ENCODE measurements around the gene CTNND1. TPM values are rescaled to one million over a fixed set of nuclear protein-coding genes. Genes with fewer than 3 reads are reported as not detected.
A peak's percentile ranks its signal among the peaks of the same experiment; 100 is the strongest.

Gene CTNND1
- total RNA-seq, 2 experiments from 2014 or later = 6.7 to 7.4 TPM

DNA sequence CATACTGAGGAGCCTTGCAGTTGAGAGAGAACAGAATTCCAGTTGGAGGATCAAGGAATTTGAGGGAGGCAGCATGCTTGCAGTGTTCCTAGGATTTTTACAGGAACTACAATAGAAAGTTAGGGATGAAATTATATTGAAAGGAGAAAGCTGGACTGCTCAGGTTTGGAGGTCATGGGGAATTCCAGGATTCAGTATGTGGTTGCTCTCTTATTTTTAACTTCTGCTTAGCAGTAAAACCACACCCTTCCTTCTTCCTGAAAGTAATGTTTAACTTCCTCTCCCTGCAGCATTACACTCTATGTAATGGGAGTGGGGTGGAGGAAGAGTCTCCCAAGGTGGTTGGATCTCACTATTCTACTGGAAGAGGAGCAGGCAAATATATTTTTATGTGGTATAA is 31.3 kb downstream of the CTNND1 start:
- DNase-seq (no peak), ATAC-seq (no peak)
- no peaks in the 10 kb centered on the region for H3K27me3 Mint-ChIP-seq
- peak overlapping the region; percentile 34 for H3K4me3 Mint-ChIP-seq
- peaks cover 33% of the 10 kb centered on the region for H3K4me1 Mint-ChIP-seq
- H3K27ac Mint-ChIP-seq = peak overlapping the region; percentile 76
- intact Hi-C loops (cut with DNase I, micrococcal nuclease) = loop anchor here (1.0 to 10.0 kb wide), 9 partner anchors 30 to 780 kb away; partner anchors contain the start of genes MED19 (in 2 of the 2), SELENOH (in 2 of the 2), TMX2 (in 2 of the 2) and UBE2L6 (in 1 of the 2)
- ChIA-PET POLR2A (no interaction called here), CTCF (interaction anchor here (1.4 kb wide), 1 partner anchor 8 kb away, joined by 5 read pairs; no protein-coding TSS in a partner anchor)
- H3K9me3 Mint-ChIP-seq (ENCODE audit: low read depth) = no peaks in the 10 kb centered on the region
- peaks cover 8% of the 10 kb centered on the region for H3K36me3 Mint-ChIP-seq (ENCODE audit: low read depth)

DNA sequence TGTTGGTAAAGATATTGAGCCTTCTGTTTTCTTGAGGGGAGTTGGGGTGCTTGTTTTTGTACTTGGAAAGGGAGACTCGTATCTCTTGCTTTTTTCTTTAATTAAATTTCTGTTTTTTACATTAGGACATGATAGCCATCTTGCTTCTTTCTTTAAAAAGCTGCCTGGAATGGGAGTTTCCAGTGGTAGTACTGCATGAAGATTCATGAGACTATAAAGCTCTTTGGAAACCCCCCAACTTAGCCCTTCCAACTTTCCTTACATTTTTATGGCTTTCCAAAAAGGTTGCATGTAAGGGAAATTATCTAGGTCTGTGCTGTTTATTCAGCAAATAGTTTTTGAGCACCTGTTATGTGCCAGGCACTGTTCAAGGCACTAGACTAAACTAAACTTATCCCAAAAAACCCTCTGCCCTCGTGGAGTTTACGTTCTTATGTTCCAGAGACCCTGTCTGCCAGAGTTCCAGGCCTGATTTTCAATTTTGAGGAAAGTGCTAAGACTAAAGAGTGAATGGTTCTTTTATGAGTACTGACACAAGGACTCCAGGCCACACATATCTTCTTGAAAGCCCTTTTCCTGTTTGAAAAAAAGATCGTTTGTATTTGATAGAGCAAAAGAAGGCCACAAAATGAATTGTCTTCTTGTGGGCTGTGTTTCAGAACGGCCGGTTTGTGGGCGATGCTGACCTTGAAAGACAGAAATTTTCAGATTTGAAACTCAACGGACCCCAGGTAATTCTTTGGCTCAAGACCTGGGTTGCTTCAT is 31.9 kb downstream of the CTNND1 start:
- no peaks in the 10 kb centered on the region for H3K27me3 Mint-ChIP-seq
- ChIA-PET CTCF (interaction anchor here (1.3 kb wide), 1 partner anchor 448 kb away, joined by 3 read pairs; no protein-coding TSS in a partner anchor), POLR2A (no interaction called here)
- DNase-seq (no peak), ATAC-seq (no peak)
- H3K27ac Mint-ChIP-seq = peak overlapping the region; percentile 76
- no peak overlapping the region for H3K4me3 Mint-ChIP-seq
- peaks cover 36% of the 10 kb centered on the region for H3K4me1 Mint-ChIP-seq
- H3K9me3 Mint-ChIP-seq (ENCODE audit: low read depth) = no peaks in the 10 kb centered on the region
- H3K36me3 Mint-ChIP-seq (ENCODE audit: low read depth) = peaks cover 8% of the 10 kb centered on the region
- intact Hi-C loops (cut with DNase I, micrococcal nuclease) = loop anchor here (2.0 to 10.0 kb wide), 8 partner anchors 31 to 779 kb away; partner anchors contain the start of genes MED19 (in 2 of the 2), TMX2 (in 2 of the 2), SELENOH (in 1 of the 2) and UBE2L6 (in 1 of the 2)

DNA sequence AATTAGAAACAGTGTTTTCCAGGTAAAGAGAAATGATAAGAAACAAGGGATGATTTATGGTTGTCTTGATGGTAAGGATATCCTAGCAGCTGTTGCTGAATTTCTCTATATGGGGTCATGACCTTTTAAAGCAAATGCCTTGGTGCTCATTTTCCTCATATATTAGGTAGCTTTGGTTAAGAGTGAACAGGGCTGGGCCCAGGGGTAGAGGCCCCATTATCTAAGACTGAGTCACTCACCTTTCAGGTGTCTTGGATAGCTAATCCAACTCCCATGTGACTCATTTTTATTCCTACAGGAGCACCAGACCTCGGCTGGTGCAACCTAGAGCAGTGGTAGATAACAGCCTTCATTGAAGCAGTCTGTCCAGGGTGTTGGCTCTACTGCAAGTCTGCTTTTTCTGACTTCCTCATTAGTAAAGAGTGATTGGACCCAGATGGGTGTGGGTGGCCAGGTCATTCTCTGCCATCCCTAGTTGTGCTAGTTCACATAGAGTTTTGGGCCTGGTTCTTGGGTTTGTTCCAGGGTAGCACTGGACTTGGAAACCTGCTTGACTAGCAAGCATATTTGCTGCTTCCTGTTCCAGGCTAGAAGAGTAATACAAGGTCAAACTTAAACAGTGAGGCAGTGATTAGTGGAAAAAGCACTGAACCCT is 37.4 kb downstream of the CTNND1 start:
- Mint-ChIP-seq H3K36me3 (ENCODE audit: low read depth) (peaks cover 10% of the 10 kb centered on the region), H3K4me1 (peaks cover 28% of the 10 kb centered on the region), H3K27ac (peak overlapping the region; percentile 58), H3K27me3 (no peaks in the 10 kb centered on the region), H3K4me3 (no peak overlapping the region), H3K9me3 (ENCODE audit: low read depth) (no peaks in the 10 kb centered on the region)
- intact Hi-C loops (cut with DNase I, micrococcal nuclease) = loop anchor here in 1 of 2 experiments (10.0 kb wide), 1 partner anchor 726 kb away; no protein-coding TSS in a partner anchor
- peak; percentile 11 for ATAC-seq
- ChIA-PET POLR2A (no interaction called here), CTCF (interaction anchor here (0.6 to 5.1 kb wide), 13 partner anchors 9 to 719 kb away, joined by 3 to 45 read pairs (median 3); partner anchors contain the start of genes BTBD18, CTNND1, MED19 and RTN4RL2)
- DNase-seq = no peak

DNA sequence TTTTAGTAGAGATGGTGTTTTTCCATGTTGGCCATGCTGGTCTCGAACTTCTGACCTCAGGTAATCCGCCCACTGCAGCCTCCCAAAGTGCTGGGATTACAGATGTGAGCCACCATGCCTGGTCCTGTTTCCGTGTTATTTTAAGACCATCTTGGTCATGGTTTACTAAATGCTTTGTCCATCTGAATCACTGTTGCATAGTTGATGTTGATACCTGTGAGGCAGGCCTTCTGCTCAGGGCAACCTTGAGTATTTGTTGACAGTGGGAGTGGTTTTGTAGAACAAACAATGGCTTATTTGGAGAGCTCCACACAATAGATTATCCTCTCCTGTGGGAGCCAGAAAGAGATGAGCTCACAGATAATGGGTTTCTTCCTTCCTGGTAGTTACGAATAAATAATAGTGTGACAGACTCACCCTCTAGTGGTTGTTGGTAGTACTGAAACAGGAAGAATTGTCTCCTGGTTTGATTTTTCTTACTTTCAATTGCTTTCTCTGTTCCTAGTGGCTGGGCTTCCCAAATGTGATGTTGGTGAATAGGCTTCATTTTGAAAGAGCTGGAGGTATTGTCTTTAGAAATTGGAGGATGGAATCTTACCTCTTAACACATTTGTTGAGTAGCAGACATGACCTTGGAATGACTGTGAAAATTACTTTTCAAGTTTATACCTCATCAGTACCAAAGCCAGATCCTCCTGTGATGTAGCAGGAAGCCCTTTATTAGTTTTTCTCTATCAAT is 39.0 kb downstream of the CTNND1 start:
- Mint-ChIP-seq H3K4me1 (peaks cover 27% of the 10 kb centered on the region), H3K4me3 (no peak overlapping the region), H3K36me3 (ENCODE audit: low read depth) (peaks cover 12% of the 10 kb centered on the region), H3K9me3 (ENCODE audit: low read depth) (no peaks in the 10 kb centered on the region), H3K27ac (peak overlapping the region; percentile 59), H3K27me3 (no peaks in the 10 kb centered on the region)
- intact Hi-C loops (cut with DNase I, micrococcal nuclease) = loop anchor here (1.0 to 5.0 kb wide), 11 partner anchors 49 to 727 kb away; partner anchors contain the start of genes BTBD18 (in 2 of the 2), SELENOH (in 2 of the 2), MED19 (in 1 of the 2) and TMX2 (in 1 of the 2)
- ATAC-seq = peak; percentile 91
- ChIA-PET CTCF (interaction anchor here (0.6 to 5.1 kb wide), 50 partner anchors 8 to 1126 kb away, joined by 3 to 45 read pairs (median 4); partner anchors contain the start of genes BTBD18, CLP1, CTNND1 and MED19), POLR2A (interaction anchor here (0.6 to 1.5 kb wide), 3 partner anchors 43 to 96 kb away, joined by 3 to 15 read pairs (median 3); partner anchors contain the start of gene SELENOH)
- DNase-seq = no peak

DNA sequence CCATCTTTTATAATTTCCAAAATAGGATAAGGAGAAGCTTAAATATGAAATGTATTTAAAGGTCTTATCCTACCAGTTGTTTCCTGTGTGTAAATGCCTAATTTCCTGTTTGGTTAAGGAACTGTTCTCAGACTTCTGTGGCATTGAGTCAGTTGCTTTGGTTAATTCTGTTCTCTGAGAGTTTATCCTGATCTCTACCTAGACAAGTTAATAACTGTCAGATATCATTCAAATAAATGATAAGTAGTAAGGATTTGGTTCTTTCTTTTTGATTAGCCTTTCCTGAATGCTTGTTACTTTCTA is 39.5 kb downstream of the CTNND1 start:
- no peak overlapping the region for H3K4me3 Mint-ChIP-seq
- H3K4me1 Mint-ChIP-seq = peaks cover 27% of the 10 kb centered on the region
- H3K36me3 Mint-ChIP-seq (ENCODE audit: low read depth) = peaks cover 15% of the 10 kb centered on the region
- ATAC-seq (peak; percentile 8), DNase-seq (no peak)
- ChIA-PET CTCF (interaction anchor here (0.7 to 5.1 kb wide), 39 partner anchors 9 to 766 kb away, joined by 3 to 45 read pairs (median 6); partner anchors contain the start of genes BTBD18, CLP1, CTNND1 and MED19), POLR2A (interaction anchor here (0.6 to 1.5 kb wide), 2 partner anchors 18 to 60 kb away, joined by 3 to 15 read pairs; partner anchors contain the start of gene SELENOH)
- H3K27me3 Mint-ChIP-seq = no peaks in the 10 kb centered on the region
- peak overlapping the region; percentile 59 for H3K27ac Mint-ChIP-seq
- intact Hi-C loops (cut with DNase I, micrococcal nuclease) = loop anchor here (2.0 to 5.0 kb wide), 4 partner anchors 50 to 726 kb away; partner anchors contain the start of genes BTBD18 (in 1 of the 2), MED19 (in 1 of the 2) and TMX2 (in 1 of the 2)
- no peaks in the 10 kb centered on the region for H3K9me3 Mint-ChIP-seq (ENCODE audit: low read depth)

DNA sequence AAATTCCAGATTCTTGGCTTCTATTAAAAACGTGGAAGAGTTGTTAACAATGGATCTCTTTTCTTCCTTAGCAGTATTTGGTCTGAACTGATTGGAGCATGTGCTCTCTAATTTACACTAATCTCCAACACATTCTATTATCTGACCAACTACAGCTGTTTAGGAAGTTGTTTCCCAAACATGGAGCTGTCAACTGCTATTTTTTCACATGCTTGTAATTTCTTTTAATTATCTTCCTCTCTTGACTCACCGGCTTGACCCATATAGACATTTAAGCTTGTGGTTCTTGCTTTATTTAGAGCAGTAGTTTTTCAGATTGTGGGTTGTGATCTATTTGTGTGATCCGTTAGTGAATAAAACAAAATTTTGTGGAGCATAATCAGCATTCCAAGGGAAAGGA is 40.8 kb downstream of the CTNND1 start:
- intact Hi-C loops (cut with DNase I, micrococcal nuclease) = loop anchor here in 1 of 2 experiments (5.0 kb wide), 1 partner anchor 725 kb away; no protein-coding TSS in a partner anchor
- Mint-ChIP-seq H3K27me3 (no peaks in the 10 kb centered on the region), H3K9me3 (ENCODE audit: low read depth) (no peaks in the 10 kb centered on the region), H3K27ac (no peak overlapping the region), H3K36me3 (ENCODE audit: low read depth) (peaks cover 13% of the 10 kb centered on the region), H3K4me3 (no peak overlapping the region), H3K4me1 (peaks cover 27% of the 10 kb centered on the region)
- DNase-seq = no peak
- ChIA-PET CTCF (interaction anchor here (0.6 to 5.1 kb wide), 6 partner anchors 39 to 723 kb away, joined by 3 to 45 read pairs (median 12); partner anchors contain the start of genes CTNND1, SELENOH and UBE2L6), POLR2A (no interaction called here)
- ATAC-seq = no peak

DNA sequence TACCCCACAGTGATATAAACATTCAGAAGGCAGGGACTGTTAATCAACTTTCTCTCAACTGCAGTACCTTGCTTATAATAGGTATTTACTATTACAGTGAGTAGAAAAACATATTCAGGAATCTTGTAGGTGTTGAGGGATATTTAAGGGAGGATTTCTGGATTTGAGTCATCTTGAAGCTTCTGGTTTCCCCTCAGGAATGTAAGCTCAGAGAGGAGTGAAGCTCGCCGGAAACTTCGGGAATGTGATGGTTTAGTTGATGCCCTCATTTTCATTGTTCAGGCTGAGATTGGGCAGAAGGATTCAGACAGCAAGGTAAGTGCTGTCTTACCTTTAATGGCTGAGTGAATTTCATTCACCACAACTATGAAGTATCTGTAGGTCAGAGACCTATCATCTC is 42.9 kb downstream of the CTNND1 start:
- no peaks in the 10 kb centered on the region for H3K27me3 Mint-ChIP-seq
- intact Hi-C loops (cut with DNase I, micrococcal nuclease) = loop anchor here in 1 of 2 experiments (5.0 kb wide), 1 partner anchor 723 kb away; no protein-coding TSS in a partner anchor
- ChIA-PET CTCF (interaction anchor here (0.7 kb wide), 1 partner anchor 118 kb away, joined by 4 read pairs; no protein-coding TSS in a partner anchor), POLR2A (no interaction called here)
- peaks cover 14% of the 10 kb centered on the region for H3K4me1 Mint-ChIP-seq
- no peak overlapping the region for H3K27ac Mint-ChIP-seq
- H3K9me3 Mint-ChIP-seq (ENCODE audit: low read depth) = no peaks in the 10 kb centered on the region
- ATAC-seq (no peak), DNase-seq (no peak)
- no peak overlapping the region for H3K4me3 Mint-ChIP-seq
- H3K36me3 Mint-ChIP-seq (ENCODE audit: low read depth) = peaks cover 19% of the 10 kb centered on the region

DNA sequence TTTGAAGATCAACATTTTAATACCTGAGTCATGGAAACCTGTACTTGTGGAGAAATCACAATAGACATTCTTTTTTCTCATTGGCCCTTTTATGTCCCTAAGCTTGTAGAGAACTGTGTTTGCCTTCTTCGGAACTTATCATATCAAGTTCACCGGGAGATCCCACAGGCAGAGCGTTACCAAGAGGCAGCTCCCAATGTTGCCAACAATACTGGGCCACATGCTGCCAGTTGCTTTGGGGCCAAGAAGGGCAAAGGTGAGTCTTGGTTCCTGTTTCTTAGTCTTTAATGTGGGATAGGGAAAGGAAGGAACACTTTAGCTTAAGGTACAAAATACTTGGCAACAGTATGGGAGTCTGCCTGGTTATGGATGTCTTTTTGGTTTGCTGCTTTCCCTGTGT is 44.2 kb downstream of the CTNND1 start:
- no peak overlapping the region for H3K4me3 Mint-ChIP-seq
- H3K27me3 Mint-ChIP-seq = no peaks in the 10 kb centered on the region
- no peaks in the 10 kb centered on the region for H3K9me3 Mint-ChIP-seq (ENCODE audit: low read depth)
- POLR2A ChIA-PET = no interaction called here
- no peak overlapping the region for H3K27ac Mint-ChIP-seq
- intact Hi-C loops (cut with DNase I, micrococcal nuclease) = no loop called here
- ATAC-seq (no peak), DNase-seq (no peak)
- CTCF ChIA-PET = no interaction called here
- H3K4me1 Mint-ChIP-seq = peaks cover 8% of the 10 kb centered on the region
- peaks cover 19% of the 10 kb centered on the region for H3K36me3 Mint-ChIP-seq (ENCODE audit: low read depth)

DNA sequence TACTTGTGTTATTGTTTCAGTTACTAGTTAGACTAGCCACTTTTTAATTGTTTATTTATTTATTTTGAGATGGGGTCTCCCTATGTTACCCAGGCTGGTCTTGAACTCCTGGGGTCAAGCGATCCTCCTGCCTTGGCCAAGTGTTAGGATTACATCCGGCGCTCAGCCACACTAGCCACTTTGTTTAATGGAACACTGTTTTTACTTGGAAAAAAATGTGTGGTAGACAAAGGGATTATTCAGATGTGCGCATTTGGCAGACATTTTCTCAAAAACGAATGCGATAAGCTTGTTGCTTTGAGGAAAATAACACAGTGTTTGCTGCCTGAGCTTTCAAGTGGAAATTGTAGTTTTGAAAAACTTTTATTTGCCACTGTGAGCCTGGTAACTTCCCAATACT is 51.0 kb downstream of the CTNND1 start:
- ATAC-seq (no peak), DNase-seq (no peak)
- Mint-ChIP-seq H3K27ac (no peak overlapping the region), H3K27me3 (no peaks in the 10 kb centered on the region), H3K9me3 (ENCODE audit: low read depth) (no peaks in the 10 kb centered on the region), H3K4me1 (peaks cover 7% of the 10 kb centered on the region), H3K4me3 (no peak overlapping the region), H3K36me3 (ENCODE audit: low read depth) (peaks cover 17% of the 10 kb centered on the region)
- ChIA-PET POLR2A (no interaction called here), CTCF (no interaction called here)
- intact Hi-C loops (cut with DNase I, micrococcal nuclease) = no loop called here

DNA sequence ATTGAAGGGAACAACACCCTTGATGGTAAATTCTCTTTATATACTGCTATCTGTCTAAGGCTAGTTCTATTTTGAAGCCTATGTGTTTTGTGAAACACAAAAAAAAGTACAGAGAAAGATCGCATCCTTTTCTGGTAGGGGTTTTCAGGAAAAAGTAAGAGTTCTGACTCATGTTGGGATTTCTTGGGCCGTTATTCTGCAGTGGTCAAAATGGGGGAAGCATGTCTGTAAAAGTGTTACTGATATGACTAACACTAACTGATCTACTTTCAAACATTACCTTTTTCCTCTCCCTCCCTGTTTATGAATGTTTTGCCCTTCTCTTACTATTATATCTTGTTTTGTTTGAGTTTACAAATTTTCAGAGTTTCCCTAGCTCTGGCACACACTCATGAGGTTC is 53.9 kb downstream of the CTNND1 start:
- ATAC-seq = peak; percentile 51
- no peak for DNase-seq
- ChIA-PET CTCF (no interaction called here), POLR2A (no interaction called here)
- Mint-ChIP-seq H3K9me3 (ENCODE audit: low read depth) (no peaks in the 10 kb centered on the region), H3K4me3 (no peak overlapping the region), H3K27me3 (no peaks in the 10 kb centered on the region), H3K36me3 (ENCODE audit: low read depth) (peaks cover 11% of the 10 kb centered on the region), H3K27ac (no peak overlapping the region), H3K4me1 (peaks cover 7% of the 10 kb centered on the region)
- intact Hi-C loops (cut with DNase I, micrococcal nuclease) = no loop called here

DNA sequence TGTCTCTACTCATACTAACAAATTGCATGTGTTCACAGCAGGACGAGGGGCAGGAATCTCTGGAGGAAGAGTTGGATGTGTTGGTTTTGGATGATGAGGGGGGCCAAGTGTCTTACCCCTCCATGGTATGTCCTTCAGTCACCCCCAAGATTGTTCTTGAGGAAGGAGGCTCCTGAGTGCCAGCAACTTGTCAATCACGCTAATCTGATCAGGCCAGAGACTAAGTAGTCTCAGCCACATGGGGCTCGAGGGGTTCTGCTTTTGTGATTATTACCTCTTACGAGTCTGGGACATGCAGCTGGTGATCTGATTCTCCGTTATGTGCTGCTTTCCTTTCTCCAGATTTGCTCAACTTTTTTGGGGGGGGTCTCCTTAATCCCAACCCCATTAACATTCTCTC is 54.3 kb downstream of the CTNND1 start:
- H3K9me3 Mint-ChIP-seq (ENCODE audit: low read depth) = no peaks in the 10 kb centered on the region
- intact Hi-C loops (cut with DNase I, micrococcal nuclease) = no loop called here
- DNase-seq (no peak), ATAC-seq (no peak)
- H3K4me3 Mint-ChIP-seq = no peak overlapping the region
- peaks cover 11% of the 10 kb centered on the region for H3K36me3 Mint-ChIP-seq (ENCODE audit: low read depth)
- ChIA-PET POLR2A (no interaction called here), CTCF (no interaction called here)
- no peak overlapping the region for H3K27ac Mint-ChIP-seq
- peaks cover 7% of the 10 kb centered on the region for H3K4me1 Mint-ChIP-seq
- H3K27me3 Mint-ChIP-seq = no peaks in the 10 kb centered on the region
